ENCODE measurements around the gene TSPAN10. TPM values are rescaled to one million over a fixed set of nuclear protein-coding genes. Genes with fewer than 3 reads are reported as not detected.

Gene TSPAN10
- total and polyA plus RNA-seq, 9 of the 15 experiments (the other 6 are each of a cell fraction or from before 2014, with no cell fraction given) = 0.05 to 0.31 (median 0.13) TPM; not detected in 1

- TF ChIP-seq E2F8 (IDR thresholded peaks at IDR 0.05; ENCODE audit: low read depth, partially characterized antibody) = no peak
- TF ChIP-seq ZKSCAN8 (CRISPR knock-in tag; IDR thresholded peaks at IDR 0.05) = peak; percentile 75; the same call in 1 of the 2 replicates
- TF ChIP-seq PML (IDR thresholded peaks at IDR 0.05; ENCODE audit: low read length) = no peak; the same call in 1 of the 2 replicates
- TF ChIP-seq HDAC1 (IDR thresholded peaks at IDR 0.05) = peak in 1 of 2 experiments; percentile 10; a peak in 1 of 4 replicates
- TF ChIP-seq ZC3H8 (IDR thresholded peaks at IDR 0.05) = no peak
- TF ChIP-seq SIX5 (IDR thresholded peaks at IDR 0.05; ENCODE audit: borderline replicate concordance in 1 of 2, insufficient read depth in 1 of 2, low read depth in 1 of 2, low read length in 2 of 2) = no peak
- no peak for TF ChIP-seq OTX1 (CRISPR knock-in tag; IDR thresholded peaks at IDR 0.05)
- TF ChIP-seq MIER1 (IDR thresholded peaks at IDR 0.05; ENCODE audit: low read depth) = no peak
- TF ChIP-seq ZNF75A (CRISPR knock-in tag; IDR thresholded peaks at IDR 0.05) = no peak
- peak; percentile 62 for TF ChIP-seq HMGN3 (IDR thresholded peaks at IDR 0.05; ENCODE audit: borderline replicate concordance, extremely low read depth, insufficient read length, low read depth, low read length)
- peak; percentile 44; the same call in 1 of the 2 replicates for TF ChIP-seq CLOCK (CRISPR knock-in tag; IDR thresholded peaks at IDR 0.05; ENCODE audit: borderline replicate concordance)
- TF ChIP-seq ZNF407 (IDR thresholded peaks at IDR 0.05; ENCODE audit: low read depth) = no peak
Measured at GRCh38 chr17:81665205-81666091, 28.5 kb downstream of the TSPAN10 start (continued).
